CD4-positive, alpha-beta T cell treated with Interleukin-17A for 1 hour (primary cell): ENCODE measurements around the gene FRYL.

Experiments used
- DNase-seq: peaks from one replicate; pipeline ENCODE4 v3.0.0-alpha.2; 2020

FRYL gene

GRCh38 chr4:48602763-48603162 is 177.3 kb downstream of the FRYL start:
- no peak for DNase-seq

- no peak for DNase-seq
Observed at GRCh38 chr4:48602222-48602621, 177.9 kb downstream of the FRYL start.

DNA sequence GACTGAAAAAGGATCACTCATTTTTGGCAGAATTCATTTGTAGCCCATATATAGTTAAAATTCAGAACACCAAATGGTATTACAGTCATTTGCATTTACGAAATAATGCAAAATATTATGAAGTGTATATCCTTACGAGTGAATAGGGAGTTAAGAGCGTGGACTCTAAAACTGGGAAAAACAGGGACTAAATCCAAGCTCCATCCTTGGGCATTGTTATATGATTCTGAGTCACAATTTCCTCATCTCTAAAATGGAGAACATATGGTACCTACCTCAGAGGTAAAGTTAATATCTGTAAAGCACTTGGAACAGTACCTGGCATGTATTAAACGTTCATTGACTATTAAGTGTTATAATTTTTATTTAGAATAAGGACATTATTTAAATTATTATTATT is 183.7 kb downstream of the FRYL start:
- no peak for DNase-seq

DNA sequence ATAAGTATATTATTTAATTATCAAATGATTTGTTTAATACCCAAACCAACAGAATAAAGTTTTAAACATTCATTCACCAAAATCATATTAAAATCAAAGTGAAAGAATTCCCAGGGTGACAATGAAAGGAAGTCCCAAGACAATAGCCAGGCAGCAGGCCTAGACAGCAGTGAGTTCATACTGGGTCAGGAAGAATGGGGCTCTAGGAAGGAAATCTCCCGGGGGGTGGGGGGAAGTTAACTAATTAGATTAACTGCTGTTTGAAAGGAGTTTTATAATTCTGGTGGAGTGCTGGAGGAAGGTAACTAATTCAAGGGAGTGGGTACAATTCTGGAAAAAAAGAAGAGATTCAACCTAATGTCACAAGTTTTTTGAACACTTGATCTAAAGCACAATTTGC is 185.9 kb downstream of the FRYL start:
- DNase-seq: no peak

- no peak for DNase-seq
Observed at GRCh38 chr4:48591372-48591771, 188.7 kb downstream of the FRYL start.

DNA sequence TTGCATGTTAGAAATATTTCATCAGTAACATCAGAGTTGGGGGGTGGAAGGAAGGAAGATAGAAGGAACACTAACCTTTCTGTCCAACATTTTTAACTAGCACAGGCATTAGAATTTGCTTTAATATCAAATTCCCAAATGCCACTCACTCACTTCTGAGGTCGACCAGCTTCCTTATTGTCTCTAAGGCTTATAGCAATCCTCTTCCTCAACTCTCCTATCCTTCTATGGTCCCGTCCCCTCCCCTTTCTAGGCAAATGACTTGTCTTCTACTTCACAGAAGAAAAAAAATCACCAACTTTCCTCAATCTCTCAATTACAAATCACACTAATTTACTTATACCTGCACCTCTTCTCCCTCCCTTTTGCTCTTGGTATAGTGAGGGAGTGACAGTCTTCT is 189.2 kb downstream of the FRYL start:
- DNase-seq: no peak

- no peak for DNase-seq
Observed at GRCh38 chr4:48589098-48589445, 191.0 kb downstream of the FRYL start.

DNA sequence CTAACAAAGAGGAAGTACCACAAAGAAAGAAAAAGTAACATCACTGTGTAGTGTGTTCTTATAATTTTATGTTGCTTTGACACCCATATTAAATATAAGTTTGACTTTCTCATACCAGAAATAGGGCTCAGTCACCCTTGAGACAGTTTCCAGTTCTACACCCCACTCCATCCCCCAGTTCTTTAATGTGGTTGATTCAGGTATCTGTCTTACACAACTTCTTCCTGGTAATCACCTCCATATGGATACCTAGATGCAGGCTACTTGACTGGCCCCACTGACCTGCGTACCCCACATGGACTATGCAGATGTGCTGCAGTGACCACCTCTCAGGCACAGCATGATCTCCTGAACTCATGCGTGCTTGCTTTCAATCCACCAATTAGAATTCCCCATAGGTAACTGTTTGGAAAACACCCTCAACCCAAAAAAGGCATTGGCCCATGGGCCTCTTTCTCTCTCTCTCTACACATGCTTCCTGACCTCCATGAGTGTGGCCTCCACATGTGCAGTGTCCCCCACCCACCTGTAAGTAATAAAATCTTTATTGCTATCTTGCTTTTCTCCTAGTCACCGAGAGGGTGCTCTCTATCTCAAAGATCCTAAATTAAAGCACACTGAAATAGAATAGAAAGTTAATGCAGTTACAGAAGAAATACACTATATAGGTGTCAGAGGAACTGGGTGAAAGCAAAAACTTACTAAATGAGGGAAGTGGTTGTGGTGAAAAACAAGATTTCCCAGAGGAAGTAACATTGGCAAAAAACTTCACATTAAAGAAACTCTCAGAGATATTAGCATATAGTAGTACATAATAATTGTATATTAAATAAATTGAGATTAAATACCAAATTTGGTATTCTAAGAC is 191.6 kb downstream of the FRYL start:
- no peak for DNase-seq

DNA sequence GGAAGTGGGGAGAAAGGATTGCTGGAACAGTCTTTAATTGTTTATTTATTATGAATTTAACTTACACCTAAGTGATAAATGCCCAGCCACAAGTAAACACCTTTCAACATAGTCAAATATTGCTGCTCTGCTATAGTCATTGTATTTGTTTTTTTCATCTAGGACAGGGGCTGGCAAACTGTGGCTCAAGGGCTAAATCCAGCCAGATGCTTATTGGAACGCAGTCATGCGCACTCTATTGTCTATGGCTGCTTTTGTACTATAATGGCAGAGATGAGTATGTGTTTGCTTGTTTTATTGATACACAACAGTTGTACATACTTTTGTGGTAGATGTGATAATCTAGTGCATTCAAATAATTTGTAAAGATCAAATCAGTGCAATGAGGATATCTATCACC is 194.7 kb downstream of the FRYL start:
- DNase-seq: no peak

- peak; percentile 70 for DNase-seq
Observed at GRCh38 chr4:48578132-48578968, 201.7 kb downstream of the FRYL start.

DNA sequence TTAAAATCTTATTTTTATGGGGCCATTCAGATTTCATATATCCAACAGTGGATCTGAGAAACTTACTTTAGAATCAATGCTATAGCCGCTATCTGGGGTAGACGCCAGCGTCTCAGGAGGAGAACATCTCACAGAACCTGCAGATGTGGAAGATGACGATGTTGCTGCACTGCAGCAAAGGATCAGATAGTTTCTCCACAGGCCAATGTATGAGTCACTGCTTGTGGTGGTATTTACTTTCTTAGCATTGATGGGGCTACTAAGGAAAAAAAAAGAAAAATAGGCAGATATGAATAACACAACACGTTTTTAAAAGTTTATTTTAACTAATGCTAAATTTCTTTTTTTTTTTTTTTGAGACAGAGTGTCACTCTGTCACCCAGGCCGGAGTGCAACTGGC is 204.1 kb downstream of the FRYL start:
- no peak for DNase-seq

DNA sequence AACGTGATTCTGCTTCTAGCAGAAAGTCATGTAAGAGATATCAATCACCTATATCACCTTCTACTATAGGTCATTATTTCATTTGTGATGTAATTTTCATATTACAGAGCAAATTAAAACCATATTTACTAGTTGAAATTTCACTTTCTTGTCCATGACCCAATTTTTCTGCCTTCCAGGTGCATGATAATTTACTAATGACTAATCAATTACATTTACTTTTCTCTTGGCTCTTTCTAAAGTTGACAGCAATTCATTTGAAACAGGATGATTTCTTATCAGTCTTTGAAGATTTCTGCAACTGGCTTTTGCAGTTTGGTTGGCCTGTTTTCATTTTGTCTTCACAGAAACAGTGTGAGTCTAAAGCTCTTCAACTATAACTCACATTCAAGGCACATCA is 208.6 kb downstream of the FRYL start:
- DNase-seq: no peak

DNA sequence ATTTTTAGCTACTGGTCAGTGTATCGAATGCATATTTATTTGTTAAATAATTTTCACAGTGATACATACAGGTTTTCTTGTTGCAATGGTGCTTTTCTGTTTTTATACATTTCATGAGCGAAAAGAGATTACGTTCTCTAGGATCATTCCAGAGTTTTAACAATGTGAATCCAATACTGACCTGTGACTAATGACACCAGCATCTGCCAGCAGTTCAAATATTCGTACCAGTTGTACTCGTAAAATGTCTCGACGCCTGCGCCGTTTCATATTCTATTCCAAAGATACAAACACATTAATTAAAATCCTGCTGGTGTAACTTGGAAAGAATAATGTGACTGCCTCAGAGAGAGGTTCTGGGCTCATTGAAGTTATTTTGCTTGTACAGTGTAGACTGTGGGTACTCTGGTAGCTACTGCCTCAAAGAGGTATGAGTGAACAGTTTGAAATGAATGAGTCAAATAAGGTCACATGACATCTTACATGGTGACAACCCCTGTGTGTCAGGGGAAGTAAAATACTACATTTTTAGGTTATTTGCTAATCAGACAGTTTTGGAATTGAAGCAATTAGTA is 209.3 kb downstream of the FRYL start:
- no peak for DNase-seq

- DNase-seq: no peak
Observed at GRCh38 chr4:48566034-48566384, 214.1 kb downstream of the FRYL start.

DNA sequence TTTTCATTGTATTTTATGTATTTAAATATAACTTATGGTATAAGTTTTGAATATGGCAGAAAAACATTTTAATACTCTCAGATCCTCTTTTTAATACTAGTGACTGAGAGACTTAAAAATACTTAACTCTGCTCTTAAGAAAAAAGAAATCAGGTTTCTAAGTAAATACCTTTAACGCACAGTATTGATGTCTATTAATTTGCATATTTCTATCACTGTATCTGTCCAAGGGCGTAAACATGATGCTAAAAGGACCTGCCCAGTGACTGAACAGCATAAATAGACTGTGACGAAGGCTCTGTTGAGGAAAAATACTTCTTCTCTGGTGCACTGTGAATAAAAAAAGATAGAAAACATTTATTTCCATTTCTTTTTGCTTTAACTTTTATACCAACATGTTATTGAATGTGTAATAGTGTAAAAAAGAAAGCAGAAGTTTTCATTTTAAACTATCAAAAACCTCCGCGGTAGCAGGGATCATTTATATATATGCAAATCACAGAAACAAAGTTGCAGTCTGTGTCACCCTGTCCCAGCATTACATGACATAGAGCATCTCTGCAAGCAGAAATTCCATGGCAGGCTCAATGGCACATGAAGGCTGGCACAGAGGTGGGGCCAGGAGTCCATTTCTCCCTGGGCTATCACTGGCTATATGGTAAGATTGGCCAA is 214.6 kb downstream of the FRYL start:
- DNase-seq: no peak

DNA sequence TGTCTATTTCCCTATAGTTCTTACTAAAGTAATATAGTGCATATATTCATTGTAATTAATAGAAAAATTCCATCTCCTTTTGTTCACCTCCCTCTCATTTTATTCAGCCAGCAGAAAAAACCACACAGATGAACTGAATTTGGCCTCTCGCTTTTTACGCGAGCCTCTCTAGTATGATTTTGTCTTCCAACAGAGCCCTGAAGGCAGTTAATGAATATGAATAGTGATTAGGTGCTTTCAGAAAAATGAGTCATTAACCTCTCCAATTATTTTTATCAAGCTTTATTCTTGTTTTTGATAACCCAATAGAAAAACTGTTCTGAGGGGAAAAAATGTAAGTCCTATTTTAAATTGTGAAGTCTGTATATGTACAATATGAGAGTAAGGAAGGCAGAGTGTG is 215.9 kb downstream of the FRYL start:
- no peak for DNase-seq

GRCh38 chr4:48558819-48559218 is 221.3 kb downstream of the FRYL start:
- DNase-seq: no peak

DNA sequence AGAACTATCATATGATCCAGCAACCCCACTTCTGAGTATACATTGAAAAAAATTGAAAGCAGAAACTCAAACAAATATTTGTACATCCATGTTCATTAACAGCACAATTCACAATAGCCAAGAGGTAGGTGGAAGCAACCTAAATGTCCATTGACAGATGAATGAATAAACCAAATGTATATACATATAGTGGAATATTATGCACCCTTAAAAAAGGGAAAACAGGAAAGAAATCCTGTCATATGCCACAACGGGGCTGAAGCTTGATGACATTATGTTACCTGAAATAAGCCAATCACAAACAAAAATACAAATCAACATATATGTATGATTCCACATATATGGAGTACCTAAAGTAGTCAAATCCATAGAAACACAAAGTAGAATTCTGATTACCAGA is 222.1 kb downstream of the FRYL start:
- DNase-seq: no peak

DNA sequence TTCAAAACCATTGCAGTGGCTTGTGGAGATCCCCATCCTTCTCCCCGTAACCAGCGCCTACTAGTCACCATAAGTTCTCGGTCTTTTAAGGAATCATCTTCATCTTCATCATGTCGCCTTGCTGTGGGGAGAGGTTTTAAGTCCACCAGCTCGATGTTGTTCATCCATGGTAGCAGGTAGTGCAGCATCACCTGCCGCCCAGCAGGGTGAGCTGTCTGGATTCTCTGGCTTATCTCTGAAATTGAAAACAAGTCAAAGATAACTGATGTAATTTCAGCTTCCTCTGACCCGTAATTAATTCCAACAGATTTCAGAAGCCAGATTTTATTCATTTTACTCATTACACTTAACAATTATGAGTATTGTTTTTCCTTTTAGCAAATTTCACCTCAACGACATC is 222.6 kb downstream of the FRYL start:
- no peak for DNase-seq

DNA sequence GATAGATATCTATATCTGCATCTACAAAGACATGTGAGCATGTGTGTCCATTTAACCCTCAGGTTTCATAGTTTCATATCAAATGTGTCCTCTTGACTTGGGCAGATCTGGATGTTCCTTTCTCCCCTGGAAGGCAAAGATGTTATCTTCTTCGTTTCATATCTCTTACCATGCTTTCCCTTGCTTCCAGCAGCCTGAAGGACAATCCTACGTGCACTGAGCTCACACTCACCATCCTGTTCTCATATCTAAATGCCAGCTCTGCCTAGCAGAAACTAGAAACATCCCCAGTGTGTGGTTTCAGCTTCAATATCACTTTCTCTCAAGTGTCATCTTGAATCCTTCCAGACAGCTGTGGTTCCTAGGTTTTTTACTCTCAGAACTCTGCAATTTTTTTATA is 223.8 kb downstream of the FRYL start:
- no peak for DNase-seq

DNA sequence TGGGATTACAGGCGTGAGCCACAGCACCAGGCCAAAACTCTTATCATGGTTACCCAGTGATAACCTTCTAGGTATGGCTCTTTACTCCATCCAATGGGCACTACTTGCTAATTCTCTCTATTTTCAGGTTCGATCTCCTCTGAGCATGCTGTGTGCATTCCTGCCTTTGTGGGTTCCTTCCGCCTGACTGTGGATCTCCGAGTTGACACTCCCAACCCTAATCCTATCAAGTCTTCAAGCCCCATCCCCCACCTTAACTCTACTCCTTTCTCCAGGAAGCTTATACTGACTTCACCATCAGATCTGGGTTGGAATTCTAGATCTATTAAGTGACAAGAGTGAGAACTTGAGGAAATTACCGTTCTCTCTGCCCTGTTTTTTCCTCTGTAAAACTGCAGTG is 225.5 kb downstream of the FRYL start:
- no peak for DNase-seq

GRCh38 chr4:48553720-48554119 is 226.4 kb downstream of the FRYL start:
- DNase-seq: no peak

GRCh38 chr4:48546336-48546735 is 233.7 kb downstream of the FRYL start:
- DNase-seq: peak; percentile 21

- no peak for DNase-seq
Observed at GRCh38 chr4:48543796-48544195, 236.3 kb downstream of the FRYL start.
